SKM-1 treated with dmso at 0.1 percent for 144 hours (cell line): ENCODE results near the gene NOP10.
"Not testable (repeated sequence)": the region's sequence is repeated elsewhere in the genome, so short reads cannot be mapped to it uniquely, and the experiment has no call there.

Experiments used
- DNase-seq: peaks from one replicate; lab custom pipeline; 2025; ENCODE audit not compliant: unreplicated experiment; lab: John Stamatoyannopoulos, UW

NOP10 gene

DNA sequence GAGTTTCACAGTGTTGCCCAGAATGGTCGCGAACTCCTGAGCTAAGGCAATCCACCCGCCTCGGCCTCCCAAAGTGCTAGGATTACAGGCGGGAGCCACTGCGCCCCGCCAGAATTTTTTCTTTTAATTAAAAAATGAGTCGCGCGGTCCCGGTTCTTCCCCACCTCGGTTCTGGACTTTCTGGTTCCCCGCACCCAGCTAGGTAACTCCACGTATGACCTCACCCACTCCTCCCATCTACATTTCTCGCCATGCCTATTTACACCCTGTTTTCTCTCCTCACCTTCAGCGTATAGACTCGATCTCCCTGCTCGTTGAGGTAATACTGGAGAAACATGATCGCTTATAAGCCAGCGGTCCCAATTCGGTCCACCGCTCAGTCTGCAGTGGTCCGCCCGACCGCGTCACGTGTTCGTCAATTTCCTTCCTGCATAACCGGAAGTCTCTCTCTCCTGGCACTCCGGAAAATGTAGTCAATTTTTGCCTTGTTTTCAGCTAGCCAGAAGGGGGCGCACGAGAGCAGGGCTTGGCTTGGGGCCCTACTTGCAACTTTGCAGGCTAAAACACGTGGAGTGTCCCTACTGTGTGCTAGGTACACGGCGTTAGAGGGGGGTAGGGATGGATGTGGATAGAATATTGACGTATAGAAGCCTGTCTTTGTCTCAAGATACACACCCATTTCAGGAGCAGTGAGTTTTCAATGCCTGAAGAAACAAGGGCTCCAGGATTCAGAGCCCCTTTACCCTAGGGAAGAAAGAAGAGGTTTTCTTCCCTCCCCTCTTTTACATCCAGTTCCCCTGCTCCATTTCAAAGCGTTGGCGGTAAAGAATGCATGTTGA, at the start of gene NOP10, which contains the start of gene NUTM1:
Gene NOP10 (minus strand): TSS at position 400 of the 839 bp plus-strand sequence. CDS start 63 bp downstream, at position 337.
Gene NUTM1 (plus strand): TSS at position 579 of the 839 bp plus-strand sequence. CDS start 382 bp downstream, outside the sequence.
- peak; percentile 93 for DNase-seq

DNA sequence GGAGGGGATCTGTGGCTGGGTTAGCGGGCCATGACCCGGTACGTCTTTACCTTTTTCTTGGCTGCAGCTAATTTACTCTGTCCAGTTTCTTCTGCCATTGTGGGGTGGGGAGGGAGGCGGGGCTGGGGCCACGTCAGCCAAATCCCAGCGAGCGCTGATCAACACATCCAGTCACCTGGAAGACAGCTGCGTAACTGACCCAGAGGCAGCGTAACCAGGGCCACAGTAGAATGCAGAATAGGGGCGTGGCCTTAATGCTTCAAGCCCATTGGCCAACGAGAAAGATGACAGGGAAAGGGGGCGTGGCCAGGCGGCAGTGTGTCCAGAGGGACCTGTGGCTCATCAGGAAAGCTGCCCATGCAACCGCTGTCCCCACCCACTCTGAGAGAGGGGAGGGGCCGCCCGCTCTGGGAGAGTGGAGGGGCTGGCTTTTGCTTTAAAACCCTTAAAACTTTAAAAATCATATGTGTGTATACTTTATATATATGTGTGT, 46.7 kb upstream of the NOP10 start:
- not testable (repeated sequence) for DNase-seq

DNA sequence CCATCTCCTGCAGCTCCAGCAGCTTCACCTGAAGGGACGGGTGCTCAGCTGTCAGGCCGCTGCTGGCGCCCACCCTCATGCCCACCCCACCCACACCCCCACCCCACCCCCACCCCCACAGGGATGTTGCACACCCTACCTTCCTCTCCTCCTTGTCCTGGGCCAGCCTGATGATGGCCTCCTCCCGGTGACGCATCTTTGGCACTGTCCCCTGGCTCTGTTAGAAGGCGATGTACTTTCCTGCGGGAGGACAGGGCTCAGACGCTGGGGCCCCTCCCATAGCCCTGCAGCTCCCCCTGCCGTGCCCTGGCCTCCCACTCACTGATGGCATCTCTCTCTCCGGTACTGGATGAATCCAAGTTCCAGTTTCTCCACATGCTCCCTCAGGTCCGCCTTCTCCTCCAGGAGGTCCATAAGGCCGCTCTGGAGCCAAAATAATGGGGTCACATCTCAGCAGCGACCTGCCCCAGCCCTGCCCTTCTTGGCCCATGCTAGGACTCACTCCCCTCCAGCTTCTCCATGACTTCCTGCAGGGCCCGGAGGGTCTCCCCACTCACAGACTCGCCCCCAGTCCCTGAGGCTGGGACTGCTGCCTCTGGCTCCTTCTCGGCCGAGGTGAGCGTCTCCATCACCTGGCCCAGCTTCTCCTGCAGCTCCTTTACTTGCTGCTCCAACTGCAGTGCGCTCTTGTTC, 39.0 kb upstream of the NOP10 start:
- not testable (repeated sequence) for DNase-seq

DNA sequence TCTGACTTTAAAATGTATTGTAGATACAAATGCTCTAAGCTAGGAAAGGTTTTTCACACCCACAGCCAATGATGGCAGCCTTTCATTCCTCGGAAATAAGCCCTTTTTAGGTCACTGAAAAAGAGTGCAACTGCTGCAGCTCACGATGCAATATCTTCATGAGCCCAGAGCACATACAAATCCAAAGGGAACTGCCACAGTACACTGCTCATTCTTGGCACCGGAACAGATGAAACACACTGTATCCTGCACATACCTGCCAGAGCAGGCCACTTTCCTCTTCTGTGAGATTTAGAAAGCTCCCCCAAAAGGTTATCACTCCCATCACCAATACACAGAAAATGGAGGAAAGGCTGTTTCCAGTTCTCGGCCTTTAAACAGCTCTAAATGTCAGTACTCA, 37.6 kb upstream of the NOP10 start:
- DNase-seq: not testable (repeated sequence)

DNA sequence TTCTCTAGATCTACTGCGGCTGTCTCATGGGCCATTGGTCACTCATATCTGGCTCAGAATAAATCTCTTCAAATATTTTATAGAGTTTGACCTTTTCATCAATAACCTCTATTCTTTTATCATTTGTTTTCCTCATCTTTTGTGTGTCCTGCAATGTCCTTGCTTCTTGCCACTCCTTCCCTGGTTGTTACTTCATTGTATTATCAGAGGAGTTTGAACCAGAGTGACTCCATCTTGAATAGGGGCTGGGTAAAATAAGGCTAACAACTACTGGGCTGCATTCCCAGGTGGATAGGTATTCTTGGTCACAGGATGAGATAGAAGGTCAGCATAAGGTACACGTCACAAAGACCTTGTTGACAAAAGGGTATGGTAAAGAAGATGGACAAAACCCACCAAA, 33.9 kb upstream of the NOP10 start:
- DNase-seq: no peak

DNA sequence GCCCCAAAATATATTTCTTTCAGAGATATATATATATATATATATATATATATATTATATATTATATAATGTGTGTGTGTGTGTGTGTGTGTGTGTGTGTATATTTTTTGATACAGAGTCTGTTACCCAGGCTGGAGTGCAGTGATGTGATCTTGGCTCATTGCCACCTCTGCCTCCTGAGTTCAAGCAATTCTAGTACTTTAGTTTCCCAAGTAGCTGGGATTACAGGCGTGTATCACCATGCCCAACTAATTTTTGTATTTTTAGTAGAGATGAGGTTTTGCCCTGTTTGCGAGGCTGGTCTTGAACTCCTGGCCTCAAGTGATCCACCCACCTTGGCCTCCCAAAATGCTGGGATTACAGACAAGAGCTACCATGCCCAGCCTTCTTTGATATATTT, 32.6 kb upstream of the NOP10 start:
- DNase-seq: not testable (repeated sequence)

DNA sequence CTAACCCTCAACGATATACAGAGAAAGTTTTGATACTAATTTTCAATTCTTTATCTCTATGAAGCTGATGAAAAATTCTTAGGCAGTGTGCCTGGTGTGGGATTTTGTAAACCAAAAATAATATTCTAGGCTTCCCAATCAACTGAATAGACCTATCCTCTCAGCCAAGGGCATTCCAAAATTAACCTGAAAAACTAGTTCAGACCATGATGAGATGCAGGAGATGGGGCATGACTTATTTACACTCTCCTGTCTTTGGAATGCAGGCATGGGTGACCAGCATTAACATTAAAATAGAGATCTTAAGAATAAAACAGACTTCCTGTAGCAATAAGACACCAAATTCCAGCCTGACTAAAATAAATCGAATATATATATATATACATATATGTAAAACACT, 31.9 kb upstream of the NOP10 start:
- no peak for DNase-seq

DNA sequence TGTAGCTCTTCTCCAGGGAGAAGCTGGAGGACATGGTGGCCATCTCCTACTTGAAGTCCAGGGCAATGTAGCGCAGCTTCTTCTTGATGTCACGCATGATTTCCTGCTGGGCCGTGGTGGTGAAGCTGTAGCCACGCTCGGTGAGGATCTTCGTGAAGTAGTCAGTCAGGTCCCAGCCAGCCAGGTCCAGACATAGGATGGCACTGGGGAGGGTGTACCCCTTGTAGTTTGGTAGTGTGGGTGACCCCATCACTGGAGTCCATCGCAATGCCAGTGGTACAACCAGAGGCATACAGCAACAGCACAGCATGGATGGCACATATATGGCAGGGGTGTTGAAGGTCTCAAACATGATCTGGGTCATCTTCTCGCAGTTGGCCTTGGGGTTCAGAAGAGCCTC, 31.0 kb upstream of the NOP10 start:
- no peak for DNase-seq

DNA sequence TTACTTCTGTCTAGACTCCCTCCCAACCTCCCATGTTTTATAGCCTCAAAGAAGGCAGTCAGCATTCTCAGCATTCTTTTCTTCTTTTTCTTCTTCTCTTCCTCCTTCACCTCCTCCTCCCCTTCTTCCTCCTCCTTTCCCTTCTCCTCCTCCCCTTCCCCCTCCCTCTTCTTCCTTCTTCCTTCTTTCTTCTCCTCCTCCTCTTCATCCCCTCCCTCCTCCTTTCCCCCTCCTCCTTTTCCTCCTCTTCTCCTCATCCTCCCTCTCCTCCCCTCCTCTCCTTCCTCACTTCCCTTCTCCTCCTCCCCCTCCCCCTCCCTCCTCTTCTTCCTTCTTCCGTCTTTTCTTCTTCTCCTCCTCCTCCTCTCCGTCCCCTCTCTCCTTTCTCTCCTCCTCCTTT, 27.7 kb upstream of the NOP10 start:
- DNase-seq: no peak

DNA sequence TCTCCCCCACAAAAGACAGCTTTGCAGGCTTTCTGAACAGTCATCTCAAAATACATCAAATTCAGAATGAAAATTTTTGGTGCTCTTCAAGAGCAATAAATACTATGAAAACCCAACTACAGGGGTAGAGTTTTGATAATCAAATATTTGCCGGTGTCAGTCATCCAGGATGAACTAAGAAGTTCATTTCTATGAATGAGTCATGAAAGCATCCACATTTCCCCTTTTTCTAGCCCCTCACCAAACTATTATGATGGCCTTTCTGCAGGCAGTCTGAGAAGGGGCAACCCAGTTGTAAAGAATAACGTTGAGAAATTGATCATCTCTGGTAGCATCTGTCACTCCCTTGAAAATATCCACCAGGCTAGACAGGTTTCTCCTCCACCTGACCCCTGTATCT, 27.2 kb upstream of the NOP10 start:
- no peak for DNase-seq

DNA sequence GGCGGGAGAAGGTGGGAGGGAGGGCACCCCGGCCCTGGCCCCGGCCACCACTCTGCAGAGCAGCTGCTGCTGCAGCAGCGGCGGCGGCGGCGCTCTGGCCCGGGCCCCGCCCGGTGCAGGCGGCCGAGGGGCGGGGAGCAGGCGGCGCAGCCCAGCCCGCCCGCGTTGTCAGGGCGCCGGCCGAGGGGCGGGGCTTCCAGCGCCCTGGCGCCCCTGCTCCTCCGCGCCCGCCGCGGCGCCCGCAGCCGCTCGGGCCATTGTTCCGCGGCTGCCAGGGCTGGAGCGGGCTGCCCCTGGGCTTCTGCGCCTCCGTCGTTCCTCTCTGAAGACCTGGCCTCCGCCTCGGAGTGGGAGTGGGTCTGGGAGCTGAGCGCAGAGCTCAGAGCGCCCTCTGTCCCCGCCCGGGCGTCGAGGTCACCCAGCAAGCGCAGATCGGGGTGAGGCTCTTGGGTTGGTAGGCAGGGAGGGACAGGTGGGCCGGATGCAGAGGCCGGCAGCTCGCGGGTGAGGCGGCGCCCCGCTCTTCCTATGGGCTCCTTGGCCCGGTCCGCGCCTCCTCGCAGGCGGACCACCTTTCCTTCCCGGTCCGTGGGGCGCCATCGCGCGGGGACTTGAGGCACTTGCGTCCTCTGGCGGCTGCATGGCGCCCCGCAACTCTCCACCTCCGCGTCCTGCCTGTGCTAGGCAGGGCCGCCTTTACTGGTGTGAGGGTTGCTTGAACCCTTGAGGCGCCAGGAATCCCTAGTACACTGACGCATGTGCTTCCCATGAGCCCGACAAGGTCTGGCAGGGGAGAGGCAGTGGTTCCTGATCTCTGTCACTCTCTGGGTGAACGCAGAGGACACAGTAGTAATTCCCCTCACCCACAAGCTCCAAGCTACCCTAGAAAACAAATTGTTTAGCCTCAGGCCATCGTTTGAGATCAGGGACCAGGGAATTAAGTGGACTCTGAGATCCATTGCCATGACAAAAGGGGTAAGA, 24.5 kb upstream of the NOP10 start, which contains the start of gene LPCAT4:
Gene LPCAT4 (minus strand): TSS at position 96 of the 981 bp plus-strand sequence. CDS start 96 bp downstream, outside the sequence.
- DNase-seq: peak; percentile 83

DNA sequence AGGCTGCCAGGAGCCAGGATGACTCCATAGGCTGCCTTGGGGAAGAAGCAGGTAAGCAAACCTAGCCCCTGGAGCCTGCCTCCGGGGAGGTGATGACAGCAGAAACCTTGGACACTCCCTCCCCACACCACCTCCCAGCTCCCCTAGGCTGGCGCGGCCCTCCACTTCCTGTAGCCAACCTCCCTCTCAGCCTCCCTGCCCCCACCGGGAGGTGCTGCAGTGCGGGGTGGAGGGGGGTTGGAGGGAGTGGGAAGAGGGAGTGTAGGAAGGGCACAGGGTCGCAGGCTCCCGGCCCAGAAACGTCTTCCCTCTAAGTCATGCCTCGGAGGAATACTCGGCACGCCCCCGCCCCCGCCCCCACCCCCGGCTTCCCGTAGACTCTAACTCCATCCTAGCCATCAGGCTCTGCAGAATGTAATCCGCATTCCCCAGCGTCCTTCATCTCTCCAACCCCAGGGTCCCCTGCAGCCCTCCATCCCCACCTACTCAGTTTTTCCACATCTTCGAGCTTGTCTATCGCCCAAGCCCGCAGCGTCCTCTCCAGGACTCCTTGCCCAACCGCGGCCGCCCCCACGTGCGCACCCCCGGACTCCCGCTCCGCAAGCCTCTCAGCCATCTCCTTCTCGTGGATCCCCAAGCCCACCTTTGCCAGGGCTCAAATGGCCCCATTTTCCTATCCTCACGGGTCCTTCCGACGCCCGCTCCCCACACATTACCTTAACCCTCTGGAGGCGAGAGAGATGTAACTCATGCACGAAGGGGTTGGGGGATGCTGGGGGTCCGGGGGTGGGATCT, 23.5 kb upstream of the NOP10 start:
- DNase-seq: peak; percentile 32

DNA sequence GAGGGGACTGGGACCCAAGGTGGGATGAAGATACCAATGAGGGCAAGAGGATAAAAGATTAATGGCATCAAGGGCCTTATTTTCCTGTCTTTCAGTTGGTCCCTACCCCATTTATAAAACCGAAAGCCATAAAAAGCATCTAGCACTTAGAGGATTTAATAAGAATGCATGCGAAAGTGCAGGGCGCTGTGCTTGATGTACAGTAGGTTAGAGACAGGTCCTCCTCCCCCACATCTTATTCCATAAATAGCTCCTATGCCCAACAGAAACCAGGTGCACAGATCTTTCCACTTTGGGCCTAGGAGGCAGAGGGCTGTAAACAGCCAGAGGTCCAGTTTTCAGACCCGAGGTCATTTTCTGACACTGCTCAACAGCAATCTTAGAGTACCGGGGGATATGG, 22.9 kb upstream of the NOP10 start:
- DNase-seq: no peak

DNA sequence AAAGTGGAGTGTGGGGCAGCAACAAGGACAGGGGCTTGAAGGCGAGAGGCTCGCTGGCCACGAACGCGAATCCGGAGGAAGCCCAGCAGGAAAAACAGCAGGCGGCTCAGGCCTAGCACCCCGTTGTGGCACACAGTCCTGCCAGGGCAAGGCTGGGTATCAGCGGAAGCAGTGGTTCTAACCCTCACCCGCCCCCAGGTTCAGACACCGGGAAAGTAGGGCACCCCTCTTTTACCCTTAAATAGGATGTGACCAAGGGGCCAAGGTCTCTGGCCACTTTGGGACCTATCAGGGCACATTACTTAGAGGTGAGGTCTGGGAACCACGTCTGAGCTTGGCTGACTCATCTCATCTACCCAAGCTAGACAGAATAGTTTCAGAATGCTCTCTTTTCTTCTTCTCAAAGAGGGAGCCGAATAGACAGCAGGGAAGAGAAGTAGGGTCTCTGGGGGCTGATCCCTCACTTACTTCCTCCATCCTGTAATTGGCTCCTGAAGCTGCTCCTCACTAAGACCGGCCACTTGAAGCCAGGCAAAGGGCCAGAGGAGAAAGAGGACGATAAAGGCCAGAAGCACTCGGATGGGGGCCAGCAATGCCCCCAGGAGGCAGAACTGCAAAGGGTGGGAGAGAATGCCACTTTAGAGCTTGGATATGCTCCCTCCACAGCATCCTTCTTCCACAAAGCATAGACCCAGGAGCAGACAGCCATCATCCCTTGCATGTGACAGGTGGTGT, 22.3 kb upstream of the NOP10 start:
- no peak for DNase-seq

DNA sequence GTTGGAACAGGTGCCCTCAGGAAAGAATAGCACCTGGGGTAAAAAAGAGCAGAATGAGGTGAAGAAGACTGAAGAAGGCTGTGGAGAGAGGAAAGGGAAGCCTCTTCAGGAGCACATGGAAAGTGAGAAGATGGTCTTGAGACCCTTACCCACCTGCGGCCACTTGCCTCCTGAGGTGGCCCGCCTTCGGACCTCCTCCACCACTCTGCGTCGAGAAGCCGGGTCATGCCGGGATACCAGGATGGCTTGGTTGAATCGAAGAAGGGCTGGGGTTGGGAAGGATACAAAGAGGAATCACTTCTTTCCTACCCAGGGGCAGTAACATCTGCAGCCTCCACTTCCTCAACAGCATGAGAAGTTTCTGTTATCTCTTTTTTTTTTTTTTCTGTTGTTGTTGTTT, 21.1 kb upstream of the NOP10 start:
- DNase-seq: no peak

DNA sequence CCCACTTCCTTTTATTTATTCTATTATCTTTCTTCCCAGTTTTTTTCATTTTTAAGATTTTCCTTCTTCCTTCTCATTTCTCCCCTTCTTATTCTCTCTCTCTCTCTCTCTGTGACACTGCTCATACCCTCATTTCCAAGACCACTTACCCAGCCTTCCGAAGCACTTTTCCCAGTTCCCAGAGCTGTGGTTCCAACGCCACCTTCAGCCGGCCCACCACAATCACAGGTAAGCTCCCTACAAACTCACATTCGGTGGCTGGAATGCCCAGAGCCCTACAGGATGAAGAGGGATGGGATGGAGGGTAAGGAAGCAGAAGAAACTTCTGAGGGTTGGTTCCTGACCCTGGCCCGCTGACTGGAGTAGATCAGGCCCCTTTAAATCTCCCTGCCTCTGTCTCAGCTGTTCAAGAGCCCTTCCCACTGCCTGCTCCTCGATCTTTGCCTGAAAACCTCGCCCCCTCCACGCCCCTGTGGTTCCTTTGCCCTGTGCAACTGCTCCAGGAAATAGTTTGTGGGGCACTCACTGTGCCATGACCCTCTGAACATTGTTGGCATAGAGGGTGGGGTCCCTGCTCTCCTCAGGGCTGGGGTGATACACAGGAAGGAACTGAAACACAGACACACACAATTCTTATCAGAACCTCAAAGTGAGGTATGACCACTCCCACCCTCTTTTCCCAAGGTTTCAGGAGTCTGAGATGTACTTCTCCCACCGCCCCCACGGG, 19.3 kb upstream of the NOP10 start:
- no peak for DNase-seq

DNA sequence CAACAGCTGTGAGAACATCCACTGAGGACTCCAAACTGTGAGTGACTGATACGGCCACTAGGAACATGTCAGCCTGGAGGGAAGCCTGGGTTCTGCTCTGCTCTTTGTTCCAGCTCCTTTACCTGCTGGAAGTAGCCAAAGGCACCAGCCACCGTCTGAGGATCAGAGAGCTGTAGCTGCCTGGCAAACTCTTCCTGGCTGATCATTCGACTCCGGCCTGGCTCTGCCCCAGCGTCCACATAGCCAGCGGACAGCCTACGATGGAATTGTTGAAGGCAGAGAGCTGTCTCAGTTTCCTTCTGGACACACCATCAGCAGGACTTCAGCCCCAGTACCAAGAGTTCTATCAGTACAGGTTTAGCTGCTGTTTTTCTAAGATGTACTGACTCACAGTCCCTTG, 18.3 kb upstream of the NOP10 start:
- DNase-seq: no peak

DNA sequence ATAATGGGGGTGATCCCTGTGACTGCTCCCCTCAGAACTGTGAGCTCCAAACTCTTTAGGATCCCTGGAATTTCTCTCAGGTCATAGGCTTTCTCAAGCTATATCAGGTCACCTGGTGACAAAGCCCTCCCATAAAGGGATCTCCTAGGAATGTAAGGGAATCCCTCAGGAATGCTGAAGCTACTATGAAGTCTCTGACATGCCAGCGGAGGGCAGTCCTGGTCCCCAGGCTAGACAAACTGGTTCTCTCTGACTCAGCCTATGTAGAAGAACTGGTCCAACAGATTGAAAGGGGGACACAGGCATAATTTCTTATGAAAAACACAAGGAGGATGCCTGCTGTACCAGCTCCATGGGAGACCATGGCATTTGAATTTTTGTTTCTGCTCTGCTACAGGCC, 17.4 kb upstream of the NOP10 start:
- no peak for DNase-seq

DNA sequence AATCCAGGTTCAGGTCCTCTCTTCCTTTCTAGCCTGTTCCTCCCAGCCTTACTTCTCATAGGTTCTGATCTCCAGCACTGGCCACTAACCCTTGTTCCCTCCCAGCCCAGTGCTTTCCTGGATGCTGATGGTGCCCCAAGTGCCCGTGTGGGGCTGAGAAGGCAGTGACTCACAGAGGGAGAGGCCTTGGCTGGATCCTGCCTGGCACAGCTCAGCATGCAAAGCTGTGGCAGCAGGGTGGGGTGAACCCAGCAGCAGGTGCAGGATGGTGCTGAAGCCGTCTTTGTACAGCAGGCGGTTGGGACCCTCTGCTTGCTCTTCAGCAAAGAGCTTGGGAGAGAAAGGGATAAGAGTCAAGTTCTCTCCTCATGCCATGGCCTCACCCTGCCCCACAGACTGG, 16.5 kb upstream of the NOP10 start:
- DNase-seq: no peak
